Progenitor cell of endocrine pancreas (in vitro differentiated cells): ENCODE data around the gene CNTNAP2. TPM values are rescaled to one million over a fixed set of nuclear protein-coding genes. Genes with fewer than 3 reads are reported as not detected.
A peak's percentile ranks its signal among the peaks of the same experiment; 100 is the strongest.

Experiments
- DNase-seq: peaks from one replicate; pipeline ENCODE4 v3.0.0; 2021; ENCODE audit warnings: low spot score; ENCODE audit not compliant: unreplicated experiment
- H3K27ac Mint-ChIP-seq: 2 replicates; pipeline ENCODE4 v1.8.0; 2021; ENCODE audit warnings: mild to moderate bottlenecking, moderate library complexity, mixed read lengths
- H3K27me3 Mint-ChIP-seq: 2 replicates; pipeline ENCODE4 v1.8.0; 2021; ENCODE audit warnings: mixed read lengths
- H3K36me3 Mint-ChIP-seq: 2 replicates; pipeline ENCODE4 v1.8.0; 2022; ENCODE audit warnings: mixed read lengths; ENCODE audit not compliant: insufficient read depth
- H3K4me1 Mint-ChIP-seq: 2 replicates; pipeline ENCODE4 v1.8.0; 2021; ENCODE audit warnings: low read depth, mixed read lengths
- H3K4me3 Mint-ChIP-seq: 2 replicates; pipeline ENCODE4 v1.8.0; 2021; ENCODE audit warnings: low read depth, mild to moderate bottlenecking, moderate library complexity, mixed read lengths
- H3K9me3 Mint-ChIP-seq: 2 replicates; pipeline ENCODE4 v1.8.0; 2021; ENCODE audit warnings: low read depth, mixed read lengths
- CTCF ChIP-seq: fragments of 200-600 bp; sonication (generic); IDR thresholded peaks from one replicate; pipeline ENCODE4 v1.5.0; 2021; ENCODE audit warnings: antibody characterized with exemption, mild to moderate bottlenecking; ENCODE audit not compliant: unreplicated experiment
- total RNA-seq: library from RNA; stranded (reverse); gene quantifications from 2 replicates; pipeline ENCODE4 v1.2.1, GENCODE V29; 2021

The CNTNAP2 gene
- total RNA-seq, 1 donor from 2014 or later: 6.5 TPM

- Mint-ChIP-seq H3K9me3 (no peaks in the 10 kb centered on the region), H3K36me3 (no peaks in the 10 kb centered on the region), H3K4me3 (no peak overlapping the region), H3K27me3 (no peaks in the 10 kb centered on the region), H3K27ac (no peak overlapping the region), H3K4me1 (no peaks in the 10 kb centered on the region)
- TF ChIP-seq CTCF: no peak
- DNase-seq: no peak
These were observed 1148.9 kb downstream of the CNTNAP2 start for GRCh38 chr7:147265528-147265927.

- H3K27ac Mint-ChIP-seq: no peak overlapping the region
- TF ChIP-seq CTCF: no peak
These were observed 1159.5 kb downstream of the CNTNAP2 start for GRCh38 chr7:147276106-147276505.

GRCh38 chr7:147276783-147277370, 1160.3 kb downstream of the CNTNAP2 start:
- H3K4me1 Mint-ChIP-seq: peaks cover 11% of the 10 kb centered on the region
- H3K27ac Mint-ChIP-seq: no peak overlapping the region
- DNase-seq: no peak
- peaks cover 4% of the 10 kb centered on the region for H3K36me3 Mint-ChIP-seq
- no peaks in the 10 kb centered on the region for H3K27me3 Mint-ChIP-seq
- H3K9me3 Mint-ChIP-seq: peaks cover 17% of the 10 kb centered on the region
- H3K4me3 Mint-ChIP-seq: no peak overlapping the region
- TF ChIP-seq CTCF: no peak

More at GRCh38 chr7:147276106-147276505, 1159.5 kb downstream of the CNTNAP2 start:
- Mint-ChIP-seq H3K36me3 (peaks cover 4% of the 10 kb centered on the region), H3K4me3 (no peak overlapping the region), H3K4me1 (peaks cover 11% of the 10 kb centered on the region), H3K9me3 (peaks cover 17% of the 10 kb centered on the region), H3K27me3 (no peaks in the 10 kb centered on the region)
- DNase-seq: no peak

GRCh38 chr7:147279514-147279913, 1162.9 kb downstream of the CNTNAP2 start:
- H3K4me1 Mint-ChIP-seq: peaks cover 11% of the 10 kb centered on the region
- no peak for TF ChIP-seq CTCF
- no peak for DNase-seq
- peaks cover 9% of the 10 kb centered on the region for H3K9me3 Mint-ChIP-seq
- H3K4me3 Mint-ChIP-seq: peak overlapping the region; percentile 30
- H3K36me3 Mint-ChIP-seq: peaks cover under 1% of the 10 kb centered on the region
- no peaks in the 10 kb centered on the region for H3K27me3 Mint-ChIP-seq
- peak overlapping the region; percentile 92 for H3K27ac Mint-ChIP-seq

- H3K4me1 Mint-ChIP-seq: peaks cover 11% of the 10 kb centered on the region
- no peaks in the 10 kb centered on the region for H3K27me3 Mint-ChIP-seq
- peak overlapping the region; percentile 92 for H3K27ac Mint-ChIP-seq
- DNase-seq: no peak
- TF ChIP-seq CTCF: no peak
- peak overlapping the region; percentile 30 for H3K4me3 Mint-ChIP-seq
- H3K9me3 Mint-ChIP-seq: peaks cover 4% of the 10 kb centered on the region
- no peaks in the 10 kb centered on the region for H3K36me3 Mint-ChIP-seq
These were observed 1163.4 kb downstream of the CNTNAP2 start for GRCh38 chr7:147279964-147280374.
